ENCODE results near the gene CDS2. TPM values are rescaled to one million over a fixed set of nuclear protein-coding genes. Genes with fewer than 3 reads are reported as not detected.

CDS2 gene
- total and polyA plus RNA-seq, 2 of the 13 experiments (the other 11 are each of a cell fraction or from before 2014, with no cell fraction given) = 81.3 to 153 TPM

DNA sequence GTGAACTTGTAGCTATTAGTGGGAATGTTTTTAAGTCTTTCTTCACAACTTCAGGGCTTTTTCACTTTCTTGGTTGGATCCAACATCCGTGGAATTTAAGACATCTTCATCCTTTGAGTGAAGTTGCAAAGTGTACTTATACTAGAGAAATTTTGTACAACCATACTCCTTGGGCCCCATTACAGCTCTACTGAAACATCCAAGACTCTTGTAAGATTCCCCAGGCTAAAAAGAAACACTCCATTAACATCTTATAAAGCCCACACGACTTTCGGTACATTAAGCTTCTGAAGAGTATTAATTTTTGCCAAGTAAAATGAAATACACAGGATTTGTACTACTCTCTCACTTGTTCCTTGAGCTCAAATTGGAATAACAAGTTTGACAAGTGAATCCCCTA, 12.4 kb upstream of the CDS2 start:
- WGBS (ENCODE audit: low lambda C conversion rate) = 82% methylated on average over 3 of the region's 3 CpGs
- H3K79me2 ChIP-seq (ENCODE audit: insufficient read depth, low read length) = peaks cover 52% of the 10 kb centered on the region
- CTCF ChIA-PET (ENCODE audit: low intra/inter-chr PET ratio, low total read pairs) = no interaction called here
- no peak overlapping the region for H3K27ac ChIP-seq (ENCODE audit: extremely low read length, insufficient read depth, low read length)
- ATAC-seq = no peak
- H4K20me1 ChIP-seq (ENCODE audit: insufficient read depth, low read length) = peaks cover 16% of the 10 kb centered on the region
- POLR2A ChIA-PET = interaction anchor here (0.7 kb wide), 1 partner anchor 141 kb away, joined by 3 read pairs; no protein-coding TSS in a partner anchor
- intact Hi-C loops (cut with micrococcal nuclease; ENCODE audit: unreplicated experiment) (no loop called here), in situ Hi-C loops (cut with HindIII; ENCODE audit: extremely low pct_ligation_motif_present, low pct_unique_long_range_greater_than_20kb) (no loop called here)
- H3K9me3 ChIP-seq (ENCODE audit: low read length) = no peaks in the 10 kb centered on the region
- H3K4me3 ChIP-seq (replicated peaks in 1 of 3; ENCODE audit: insufficient read depth in 1 of 3, low read depth in 2 of 3, low read length in 3 of 3) = no peak overlapping the region
- peaks cover 59% of the 10 kb centered on the region for H3K4me1 ChIP-seq (ENCODE audit: insufficient read depth, low read length)
- no peak for FAIRE-seq
- peaks cover 6 to 56% of the 10 kb centered on the region in 2 experiments for H3K36me3 ChIP-seq (replicated peaks in 1 of 2; ENCODE audit: control insufficient read depth in 1 of 2, insufficient read depth in 2 of 2, low read length in 2 of 2)
- DNase-seq (ENCODE audit: low spot score) = no peak
- peaks cover 0 to 4% of the 10 kb centered on the region in 2 experiments; a peak in 1 of 5 replicates for H3K27me3 ChIP-seq (ENCODE audit: control insufficient read depth in 1 of 2, insufficient read depth in 2 of 2, low read length in 2 of 2)
- no peak overlapping the region for H3K9ac ChIP-seq (ENCODE audit: insufficient read depth, low read depth, low read length)
- no peak overlapping the region for H2AFZ ChIP-seq (ENCODE audit: low read length)
- no TSS peak for BruUV-seq (replicated peaks)
- no peak overlapping the region for H3K4me2 ChIP-seq (ENCODE audit: low read depth, low read length)
- TF ChIP-seq ZNF510 (CRISPR knock-in tag; IDR thresholded peaks at IDR 0.05; ENCODE audit: low read depth) (no peak), SIN3B (IDR thresholded peaks at IDR 0.05; ENCODE audit: low read length) (no peak), CENPX (CRISPR knock-in tag; IDR thresholded peaks at IDR 0.05) (0 out of 2 replicates have a peak, but pooled peaks have one; percentile 64), KLF13 (CRISPR knock-in tag; IDR thresholded peaks at IDR 0.05) (no peak), RBFOX2 (IDR thresholded peaks at IDR 0.05; ENCODE audit: low read depth, low read length) (peak; percentile 53; the same call in 1 of the 2 replicates), ZNF326 (CRISPR knock-in tag; IDR thresholded peaks at IDR 0.05; ENCODE audit: borderline replicate concordance) (no peak), ZNF772 (CRISPR knock-in tag; IDR thresholded peaks at IDR 0.05) (no peak), TBP (CRISPR knock-in tag; IDR thresholded peaks at IDR 0.05) (no peak), TCF12 (IDR thresholded peaks at IDR 0.05) (no peak), TCF12 (CRISPR knock-in tag; IDR thresholded peaks at IDR 0.05) (no peak), ZSCAN29 (CRISPR knock-in tag; conservative IDR thresholded peaks at IDR 0.05) (no peak)
- TF ChIP-seq, protein P1, sequence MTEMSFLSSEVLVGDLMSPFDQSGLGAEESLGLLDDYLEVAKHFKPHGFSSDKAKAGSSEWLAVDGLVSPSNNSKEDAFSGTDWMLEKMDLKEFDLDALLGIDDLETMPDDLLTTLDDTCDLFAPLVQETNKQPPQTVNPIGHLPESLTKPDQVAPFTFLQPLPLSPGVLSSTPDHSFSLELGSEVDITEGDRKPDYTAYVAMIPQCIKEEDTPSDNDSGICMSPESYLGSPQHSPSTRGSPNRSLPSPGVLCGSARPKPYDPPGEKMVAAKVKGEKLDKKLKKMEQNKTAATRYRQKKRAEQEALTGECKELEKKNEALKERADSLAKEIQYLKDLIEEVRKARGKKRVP (CRISPR knock-in tag; IDR thresholded peaks at IDR 0.05) = peak in 1 of 2 experiments; percentile 43; a peak in 1 of 4 replicates
- TF ChIP-seq, protein P2, sequence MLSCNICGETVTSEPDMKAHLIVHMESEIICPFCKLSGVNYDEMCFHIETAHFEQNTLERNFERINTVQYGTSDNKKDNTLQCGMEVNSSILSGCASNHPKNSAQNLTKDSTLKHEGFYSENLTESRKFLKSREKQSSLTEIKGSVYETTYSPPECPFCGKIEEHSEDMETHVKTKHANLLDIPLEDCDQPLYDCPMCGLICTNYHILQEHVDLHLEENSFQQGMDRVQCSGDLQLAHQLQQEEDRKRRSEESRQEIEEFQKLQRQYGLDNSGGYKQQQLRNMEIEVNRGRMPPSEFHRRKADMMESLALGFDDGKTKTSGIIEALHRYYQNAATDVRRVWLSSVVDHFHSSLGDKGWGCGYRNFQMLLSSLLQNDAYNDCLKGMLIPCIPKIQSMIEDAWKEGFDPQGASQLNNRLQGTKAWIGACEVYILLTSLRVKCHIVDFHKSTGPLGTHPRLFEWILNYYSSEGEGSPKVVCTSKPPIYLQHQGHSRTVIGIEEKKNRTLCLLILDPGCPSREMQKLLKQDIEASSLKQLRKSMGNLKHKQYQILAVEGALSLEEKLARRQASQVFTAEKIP (CRISPR knock-in tag; IDR thresholded peaks at IDR 0.05; ENCODE audit: borderline replicate concordance) = no peak
- TF ChIP-seq, protein P3, sequence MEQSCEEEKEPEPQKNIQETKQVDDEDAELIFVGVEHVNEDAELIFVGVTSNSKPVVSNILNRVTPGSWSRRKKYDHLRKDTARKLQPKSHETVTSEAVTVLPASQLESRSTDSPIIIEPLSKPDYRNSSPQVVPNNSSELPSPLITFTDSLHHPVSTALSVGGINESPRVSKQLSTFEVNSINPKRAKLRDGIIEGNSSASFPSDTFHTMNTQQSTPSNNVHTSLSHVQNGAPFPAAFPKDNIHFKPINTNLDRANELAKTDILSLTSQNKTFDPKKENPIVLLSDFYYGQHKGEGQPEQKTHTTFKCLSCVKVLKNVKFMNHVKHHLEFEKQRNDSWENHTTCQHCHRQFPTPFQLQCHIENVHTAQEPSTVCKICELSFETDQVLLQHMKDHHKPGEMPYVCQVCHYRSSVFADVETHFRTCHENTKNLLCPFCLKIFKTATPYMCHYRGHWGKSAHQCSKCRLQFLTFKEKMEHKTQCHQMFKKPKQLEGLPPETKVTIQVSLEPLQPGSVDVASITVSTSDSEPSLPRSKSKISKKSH (CRISPR knock-in tag; IDR thresholded peaks at IDR 0.05; ENCODE audit: borderline replicate concordance) = no peak
- TF ChIP-seq, protein P4, sequence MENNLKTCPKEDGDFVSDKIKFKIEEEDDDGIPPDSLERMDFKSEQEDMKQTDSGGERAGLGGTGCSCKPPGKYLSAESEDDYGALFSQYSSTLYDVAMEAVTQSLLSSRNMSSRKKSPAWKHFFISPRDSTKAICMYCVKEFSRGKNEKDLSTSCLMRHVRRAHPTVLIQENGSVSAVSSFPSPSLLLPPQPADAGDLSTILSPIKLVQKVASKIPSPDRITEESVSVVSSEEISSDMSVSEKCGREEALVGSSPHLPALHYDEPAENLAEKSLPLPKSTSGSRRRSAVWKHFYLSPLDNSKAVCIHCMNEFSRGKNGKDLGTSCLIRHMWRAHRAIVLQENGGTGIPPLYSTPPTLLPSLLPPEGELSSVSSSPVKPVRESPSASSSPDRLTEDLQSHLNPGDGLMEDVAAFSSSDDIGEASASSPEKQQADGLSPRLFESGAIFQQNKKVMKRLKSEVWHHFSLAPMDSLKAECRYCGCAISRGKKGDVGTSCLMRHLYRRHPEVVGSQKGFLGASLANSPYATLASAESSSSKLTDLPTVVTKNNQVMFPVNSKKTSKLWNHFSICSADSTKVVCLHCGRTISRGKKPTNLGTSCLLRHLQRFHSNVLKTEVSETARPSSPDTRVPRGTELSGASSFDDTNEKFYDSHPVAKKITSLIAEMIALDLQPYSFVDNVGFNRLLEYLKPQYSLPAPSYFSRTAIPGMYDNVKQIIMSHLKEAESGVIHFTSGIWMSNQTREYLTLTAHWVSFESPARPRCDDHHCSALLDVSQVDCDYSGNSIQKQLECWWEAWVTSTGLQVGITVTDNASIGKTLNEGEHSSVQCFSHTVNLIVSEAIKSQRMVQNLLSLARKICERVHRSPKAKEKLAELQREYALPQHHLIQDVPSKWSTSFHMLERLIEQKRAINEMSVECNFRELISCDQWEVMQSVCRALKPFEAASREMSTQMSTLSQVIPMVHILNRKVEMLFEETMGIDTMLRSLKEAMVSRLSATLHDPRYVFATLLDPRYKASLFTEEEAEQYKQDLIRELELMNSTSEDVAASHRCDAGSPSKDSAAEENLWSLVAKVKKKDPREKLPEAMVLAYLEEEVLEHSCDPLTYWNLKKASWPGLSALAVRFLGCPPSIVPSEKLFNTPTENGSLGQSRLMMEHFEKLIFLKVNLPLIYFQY (CRISPR knock-in tag; IDR thresholded peaks at IDR 0.05; ENCODE audit: borderline replicate concordance) = no peak

Data from HepG2 (cell line).